Measurements from ENCODE around the gene PCYT1A.
A peak's percentile ranks its signal among the peaks of the same experiment; 100 is the strongest.

The PCYT1A gene

GRCh38 chr3:196225763-196226364, 61.7 kb downstream of the PCYT1A start:
- no peak for DNase-seq (ENCODE audit: low read depth)
- TF ChIP-seq CTCF (conservative IDR thresholded peaks at IDR 0.05; ENCODE audit: low read depth, low read length): no peak
- no peak overlapping the region for H3K4me3 ChIP-seq (ENCODE audit: low read depth, low read length)

GRCh38 chr3:196225086-196225485, 62.4 kb downstream of the PCYT1A start:
- no peak overlapping the region for H3K4me3 ChIP-seq (ENCODE audit: low read depth, low read length)
- no peak for DNase-seq (ENCODE audit: low read depth)
- no peak for TF ChIP-seq CTCF (conservative IDR thresholded peaks at IDR 0.05; ENCODE audit: low read depth, low read length)

- no peak for DNase-seq (ENCODE audit: low read depth)
- H3K4me3 ChIP-seq (ENCODE audit: low read depth, low read length): no peak overlapping the region
- TF ChIP-seq CTCF (conservative IDR thresholded peaks at IDR 0.05; ENCODE audit: low read depth, low read length): no peak
Observed at GRCh38 chr3:196222876-196223595, 64.5 kb downstream of the PCYT1A start.

GRCh38 chr3:196220991-196221390, 66.5 kb downstream of the PCYT1A start:
- no peak for DNase-seq (ENCODE audit: low read depth)
- no peak for TF ChIP-seq CTCF (conservative IDR thresholded peaks at IDR 0.05; ENCODE audit: low read depth, low read length)
- H3K4me3 ChIP-seq (ENCODE audit: low read depth, low read length): no peak overlapping the region

GRCh38 chr3:196220587-196220986, 66.9 kb downstream of the PCYT1A start:
- DNase-seq (ENCODE audit: low read depth): no peak
- no peak overlapping the region for H3K4me3 ChIP-seq (ENCODE audit: low read depth, low read length)
- TF ChIP-seq CTCF (conservative IDR thresholded peaks at IDR 0.05; ENCODE audit: low read depth, low read length): no peak

- no peak for TF ChIP-seq CTCF (conservative IDR thresholded peaks at IDR 0.05; ENCODE audit: low read depth, low read length)
- H3K4me3 ChIP-seq (ENCODE audit: low read depth, low read length): peak overlapping the region; percentile 21
- no peak for DNase-seq (ENCODE audit: low read depth)
Observed at GRCh38 chr3:196219970-196220311, 67.6 kb downstream of the PCYT1A start.
